SK-N-SH (cell line): ENCODE data around the gene UVRAG. TPM values are rescaled to one million over a fixed set of nuclear protein-coding genes. Genes with fewer than 3 reads are reported as not detected.

Experiments
- CTCF ChIA-PET: fragments of 300-600, 350-600 bp; formaldehyde crosslinking; extraction: SDS; loops from one replicate; lab custom pipeline; 2021; lab: Yijun Ruan, JAX
- POLR2A ChIA-PET: fragments of 350-600 bp; sonication (Branson Sonifier 250); formaldehyde crosslinking; extraction: SDS; loops from one replicate; lab custom pipeline; 2020; ENCODE audit warnings: antibody characterized with exemption, inconsistent platforms; lab: Yijun Ruan, JAX
- DNase-seq: peaks from one replicate; pipeline ENCODE4 v3.0.0; 2012
- H2AFZ ChIP-seq: fragments of 200-600 bp; sonication (generic); 2 replicates; pipeline ENCODE4 v1.8.1; 2016; ENCODE audit warnings: antibody characterized with exemption, mild to moderate bottlenecking, low read depth
- H3F3A ChIP-seq: fragments of 200-600 bp; sonication (generic); replicated peaks from 2 replicates; pipeline ENCODE3; 2016; ENCODE audit warnings: antibody characterized with exemption, mild to moderate bottlenecking; ENCODE audit not compliant: insufficient read depth
- H3K27ac ChIP-seq, 2 experiments: fragments of 200-500 bp in 1 of 2; fragments of 200-600 bp in 1 of 2; sonication (Bioruptor generic) in 1 of 2; sonication (generic), shearing (Covaris generic) in 1 of 2; 2 replicates each; pipeline versions ENCODE4 v1.5.1 to v1.6.1; 2014 to 2016; ENCODE audit warnings: low read depth in 2 of 2, inconsistent platforms in 1 of 2, low read length in 1 of 2, mild to moderate bottlenecking in 1 of 2, mixed read lengths in 1 of 2
- H3K27me3 ChIP-seq: fragments of 200-600 bp; sonication (generic), shearing (Covaris generic); 2 replicates; pipeline ENCODE4 v1.6.1; 2016; ENCODE audit warnings: mixed run types; ENCODE audit not compliant: insufficient read depth
- H3K36me3 ChIP-seq, 2 experiments: fragments of 200-500 bp in 1 of 2; fragments of 200-600 bp in 1 of 2; sonication (Bioruptor generic) in 1 of 2; sonication (generic) in 1 of 2; replicated peaks in 1 of 2; 2 replicates each; pipeline versions ENCODE3 to v1.5.1; 2014 to 2016; ENCODE audit warnings: low read length in 1 of 2, mild to moderate bottlenecking in 1 of 2; ENCODE audit not compliant: insufficient read depth in 2 of 2, control insufficient read depth in 1 of 2
- H3K4me1 ChIP-seq, 2 experiments: fragments of 200-500 bp in 1 of 2; fragments of 200-600 bp in 1 of 2; sonication (Bioruptor generic) in 1 of 2; sonication (generic), shearing (Covaris generic) in 1 of 2; 2 replicates each; pipeline versions ENCODE4 v1.5.1 to v1.6.1; 2014 to 2016; ENCODE audit warnings: low read depth in 1 of 2, low read length in 1 of 2, mixed run types in 1 of 2; ENCODE audit not compliant: insufficient read depth in 2 of 2, control insufficient read depth in 1 of 2
- H3K4me2 ChIP-seq: fragments of 200-600 bp; sonication (generic), shearing (Covaris generic); 2 replicates; pipeline ENCODE4 v1.6.1; 2017; ENCODE audit warnings: mixed run types
- H3K4me3 ChIP-seq, 2 experiments: fragments of 200-500 bp in 1 of 2; fragments of 200-600 bp in 1 of 2; sonication (Bioruptor generic) in 1 of 2; sonication (generic), shearing (Covaris generic) in 1 of 2; 2 replicates each; pipeline versions ENCODE4 v1.5.1 to v1.8.1; 2014 to 2016; ENCODE audit warnings: low read depth in 2 of 2, inconsistent platforms in 1 of 2, low read length in 1 of 2, mild to moderate bottlenecking in 1 of 2, mixed read lengths in 1 of 2, moderate library complexity in 1 of 2
- H3K79me2 ChIP-seq: fragments of 200-600 bp; sonication (generic); 2 replicates; pipeline ENCODE4 v1.8.1; 2017; ENCODE audit warnings: mild to moderate bottlenecking; ENCODE audit not compliant: insufficient read depth
- H3K9ac ChIP-seq: fragments of 200-600 bp; sonication (generic); 2 replicates; pipeline ENCODE4 v1.6.1; 2017; ENCODE audit warnings: mixed run types
- H3K9me2 ChIP-seq: fragments of 200-600 bp; sonication (generic); 2 replicates; pipeline ENCODE4 v1.6.1; 2017; ENCODE audit warnings: mixed run types
- H3K9me3 ChIP-seq: fragments of 200-600 bp; sonication (generic); 2 replicates; pipeline ENCODE4 v1.6.1; 2017; ENCODE audit warnings: mixed run types, mild to moderate bottlenecking, moderate library complexity
- H4K20me1 ChIP-seq: fragments of 200-600 bp; sonication (generic); 2 replicates; pipeline ENCODE4 v1.6.1; 2017; ENCODE audit warnings: mild to moderate bottlenecking, mixed run types; ENCODE audit not compliant: insufficient read depth
- CHD2 ChIP-seq: fragments of 150-350 bp; IDR thresholded peaks from 2 replicates; pipeline ENCODE4 v1.6.1; 2018; ENCODE audit warnings: low read length; ENCODE audit not compliant: partially characterized antibody
- ELF1 ChIP-seq: IDR thresholded peaks from 2 replicates; pipeline ENCODE4 v1.4.0; 2012
- EZH2phosphoT487 ChIP-seq: fragments of 200-600 bp; sonication (generic); IDR thresholded peaks from 2 replicates; pipeline ENCODE4 v1.6.1; 2017; ENCODE audit warnings: low read depth, mixed run types, mild to moderate bottlenecking, antibody characterized with exemption, moderate library complexity, borderline replicate concordance
- FOSL2 ChIP-seq: IDR thresholded peaks from 2 replicates; pipeline ENCODE4 v1.4.0; 2012; ENCODE audit warnings: low read depth, mild to moderate bottlenecking, moderate library complexity, borderline replicate concordance
- FOXJ3 ChIP-seq: sonication (generic); formaldehyde crosslinking; IDR thresholded peaks from 2 replicates; pipeline ENCODE4 v1.5.1; 2020; ENCODE audit warnings: mild to moderate bottlenecking, missing genetic modification reagents
- FOXM1 ChIP-seq: IDR thresholded peaks from 2 replicates; pipeline ENCODE4 v1.4.0; 2012; ENCODE audit warnings: low read depth, mild to moderate bottlenecking
- JUND ChIP-seq: IDR thresholded peaks from 2 replicates; pipeline ENCODE4 v1.4.0; 2012
- MAX ChIP-seq: IDR thresholded peaks from 2 replicates; pipeline ENCODE4 v1.4.0; 2012; ENCODE audit warnings: low read depth
- MXI1 ChIP-seq: IDR thresholded peaks from 2 replicates; pipeline ENCODE4 v1.6.1; 2012; ENCODE audit warnings: mild to moderate bottlenecking, low read depth, low read length, improper control_type of control experiment
- NFIC ChIP-seq: IDR thresholded peaks from 2 replicates; pipeline ENCODE4 v1.4.0; 2012; ENCODE audit warnings: borderline replicate concordance
- RAD21 ChIP-seq: IDR thresholded peaks from 2 replicates; pipeline ENCODE4 v1.6.1; 2012; ENCODE audit warnings: mild to moderate bottlenecking, low read length
- RFX5 ChIP-seq: IDR thresholded peaks from 2 replicates; pipeline ENCODE4 v1.6.1; 2012; ENCODE audit warnings: mild to moderate bottlenecking, improper control_type of control experiment, low read length
- RXRA ChIP-seq: IDR thresholded peaks from 2 replicates; pipeline ENCODE4 v1.4.0; 2012; ENCODE audit warnings: low read depth, mild to moderate bottlenecking, borderline replicate concordance
- SIN3A ChIP-seq: IDR thresholded peaks from 2 replicates; pipeline ENCODE4 v1.6.1; 2012; ENCODE audit warnings: low read depth, mild to moderate bottlenecking, low read length, moderate library complexity, borderline replicate concordance
- SMC3 ChIP-seq: IDR thresholded peaks from 2 replicates; pipeline ENCODE4 v1.6.1; 2012; ENCODE audit warnings: low read depth, low read length, improper control_type of control experiment
- TAF1 ChIP-seq: IDR thresholded peaks from 2 replicates; pipeline ENCODE4 v1.6.1; 2012; ENCODE audit warnings: low read depth, mild to moderate bottlenecking, low read length, moderate library complexity, borderline replicate concordance
- TCF12 ChIP-seq: IDR thresholded peaks from 2 replicates; pipeline ENCODE4 v1.4.0; 2012
- USF2 ChIP-seq: fragments of 150-350 bp; IDR thresholded peaks from 2 replicates; pipeline ENCODE4 v1.6.1; 2017; ENCODE audit warnings: antibody characterized with exemption, low read length, low read depth, borderline replicate concordance
- WGBS: methylation state at CpG from one replicate; pipeline ENCODE4 v1.1.6; 2017; ENCODE audit warnings: low lambda C conversion rate; 5-methylcytosine and 5-hydroxymethylcytosine counted together
- polyA plus RNA-seq, 3 experiments: library from polyadenylated mRNA; depleted of rRNA; stranded (reverse); fragments of >200 nt; gene quantifications; 2 replicates each; pipeline ENCODE4 v1.2.3, GENCODE V29; 2012
- TF ChIP-seq, protein P1 (sequence below): IDR thresholded peaks from 2 replicates; pipeline ENCODE4; 2012

UVRAG gene
- polyA plus RNA-seq, 1 of the 3 experiments (the other 2 are of a cell fraction), result 5.8 TPM

DNA sequence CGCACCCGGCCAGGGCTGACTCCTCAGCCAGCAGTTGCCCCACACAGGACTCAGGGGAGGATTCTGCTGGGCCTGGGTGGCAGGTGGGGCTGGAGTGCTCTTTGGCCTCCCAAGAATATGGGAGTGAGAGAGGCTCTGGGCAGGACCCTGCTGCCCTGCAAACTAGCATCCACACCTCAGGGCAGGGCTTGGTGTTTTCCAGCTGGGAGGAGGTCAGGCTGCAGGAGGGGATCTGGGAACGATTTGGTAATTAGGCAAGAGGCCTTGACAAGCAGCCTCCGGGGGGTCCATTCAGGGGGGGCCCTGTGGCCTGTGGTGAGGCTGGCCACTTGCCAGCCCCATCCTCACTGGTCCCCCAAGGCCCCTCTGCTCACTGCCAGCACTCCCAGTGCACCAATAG, 355.5 kb downstream of the UVRAG start:
- Histone ChIP-seq H3K4me1 (peaks cover 0 to 18% of the 10 kb centered on the region in 2 experiments; a peak in 1 of 4 replicates), H3K4me3 (no peak overlapping the region), H3K79me2 (no peaks in the 10 kb centered on the region), H3K9me2 (no peaks in the 10 kb centered on the region), H4K20me1 (no peaks in the 10 kb centered on the region), H3F3A (no peaks in the 10 kb centered on the region), H3K9me3 (no peaks in the 10 kb centered on the region), H3K27me3 (no peaks in the 10 kb centered on the region), H3K9ac (no peak overlapping the region), H3K4me2 (no peak overlapping the region), H2AFZ (no peak overlapping the region), H3K36me3 (no peaks in the 10 kb centered on the region), H3K27ac (no peak overlapping the region)
- POLR2A ChIA-PET, result no interaction called here
- DNase-seq, result peak; percentile 66
- no CpG with 5 or more reads among the region's 4 CpGs for WGBS
- CTCF ChIA-PET, result interaction anchor here (1.0 to 1.7 kb wide), 2 partner anchors 12 to 273 kb away, joined by 4 read pairs; no protein-coding TSS in a partner anchor
- no peak for TF ChIP-seq NFIC
- TF ChIP-seq, protein P1, sequence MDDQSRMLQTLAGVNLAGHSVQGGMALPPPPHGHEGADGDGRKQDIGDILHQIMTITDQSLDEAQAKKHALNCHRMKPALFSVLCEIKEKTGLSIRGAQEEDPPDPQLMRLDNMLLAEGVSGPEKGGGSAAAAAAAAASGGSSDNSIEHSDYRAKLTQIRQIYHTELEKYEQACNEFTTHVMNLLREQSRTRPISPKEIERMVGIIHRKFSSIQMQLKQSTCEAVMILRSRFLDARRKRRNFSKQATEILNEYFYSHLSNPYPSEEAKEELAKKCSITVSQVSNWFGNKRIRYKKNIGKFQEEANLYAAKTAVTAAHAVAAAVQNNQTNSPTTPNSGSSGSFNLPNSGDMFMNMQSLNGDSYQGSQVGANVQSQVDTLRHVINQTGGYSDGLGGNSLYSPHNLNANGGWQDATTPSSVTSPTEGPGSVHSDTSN, result no peak
- TF ChIP-seq TAF1, result no peak
- TF ChIP-seq ELF1, result no peak
- TF ChIP-seq FOXJ3 (CRISPR knock-in tag), result no peak
- TF ChIP-seq FOXM1, result no peak
- no peak for TF ChIP-seq SMC3
- no peak for TF ChIP-seq USF2
- TF ChIP-seq FOSL2, result no peak
- no peak for TF ChIP-seq RAD21
- no peak for TF ChIP-seq RXRA
- no peak for TF ChIP-seq CHD2
- TF ChIP-seq SIN3A, result no peak
- TF ChIP-seq RFX5, result no peak
- no peak for TF ChIP-seq TCF12
- TF ChIP-seq EZH2phosphoT487, result no peak
- TF ChIP-seq, all 33 proteins: peak for 0

DNA sequence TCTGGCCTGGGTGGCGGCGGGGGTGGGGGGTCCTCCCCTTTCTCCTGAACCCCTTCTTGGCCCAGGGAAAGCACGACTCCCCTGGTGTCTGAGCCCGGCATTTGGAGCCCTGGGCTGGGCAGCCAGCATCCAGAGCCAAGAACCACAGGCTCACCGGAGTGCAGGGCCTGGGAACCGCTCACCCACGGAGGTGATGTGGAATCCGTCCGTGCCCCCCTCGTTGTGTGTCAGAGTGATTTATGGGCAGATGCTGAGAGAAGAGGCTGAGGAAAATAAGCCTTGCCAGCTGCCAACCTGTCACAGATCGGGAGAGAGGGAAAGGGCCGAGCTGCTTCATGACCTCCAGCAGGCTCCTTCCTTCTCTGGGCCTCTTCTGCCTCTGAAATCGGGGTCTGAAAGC, 357.6 kb downstream of the UVRAG start:
- no peaks in the 10 kb centered on the region for H3K9me3 ChIP-seq
- no peaks in the 10 kb centered on the region for H4K20me1 ChIP-seq
- H3K27me3 ChIP-seq, result no peaks in the 10 kb centered on the region
- H3K4me1 ChIP-seq, result peaks cover 0 to 26% of the 10 kb centered on the region in 2 experiments; a peak in 1 of 4 replicates
- TF ChIP-seq, protein P1, result no peak
- TF ChIP-seq MAX, result no peak
- no peak for TF ChIP-seq ELF1
- no peak for TF ChIP-seq JUND
- no peak for TF ChIP-seq FOXM1
- TF ChIP-seq MXI1, result no peak
- DNase-seq, result peak; percentile 63
- ChIA-PET CTCF (interaction anchor here (1.5 kb wide), 1 partner anchor 37 kb away, joined by 7 read pairs; no protein-coding TSS in a partner anchor), POLR2A (no interaction called here)
- H3K27ac ChIP-seq, result no peak overlapping the region
- no peak overlapping the region for H3K4me2 ChIP-seq
- no peak overlapping the region for H2AFZ ChIP-seq
- H3K9ac ChIP-seq, result no peak overlapping the region
- H3K36me3 ChIP-seq, result no peaks in the 10 kb centered on the region
- H3K9me2 ChIP-seq, result no peaks in the 10 kb centered on the region
- H3K4me3 ChIP-seq, result no peak overlapping the region
- H3F3A ChIP-seq, result no peaks in the 10 kb centered on the region
- 57% methylated on average over 13 of the region's 13 CpGs for WGBS
- no peaks in the 10 kb centered on the region for H3K79me2 ChIP-seq
